Inflammatory macrophage (primary cell): Measurements from ENCODE around the gene EPB41L4B.
"Not testable (repeated sequence)": the region's sequence is repeated elsewhere in the genome, so short reads cannot be mapped to it uniquely, and the experiment has no call there.

Source experiments
- DNase-seq, 2 donors: peaks; one replicate each; pipeline ENCODE4 v3.0.0-alpha.2; 2020 to 2022
- total RNA-seq, 18 experiments: gene quantifications; one replicate each; lab custom pipeline; 2026; ENCODE audit warnings: mixed read lengths in 6 of 18, inconsistent platforms in 2 of 18; lab: John Stamatoyannopoulos, UW

EPB41L4B gene
- 0 to 0.20 (median 0.06) reads per million in 18 experiments for total RNA-seq

DNA sequence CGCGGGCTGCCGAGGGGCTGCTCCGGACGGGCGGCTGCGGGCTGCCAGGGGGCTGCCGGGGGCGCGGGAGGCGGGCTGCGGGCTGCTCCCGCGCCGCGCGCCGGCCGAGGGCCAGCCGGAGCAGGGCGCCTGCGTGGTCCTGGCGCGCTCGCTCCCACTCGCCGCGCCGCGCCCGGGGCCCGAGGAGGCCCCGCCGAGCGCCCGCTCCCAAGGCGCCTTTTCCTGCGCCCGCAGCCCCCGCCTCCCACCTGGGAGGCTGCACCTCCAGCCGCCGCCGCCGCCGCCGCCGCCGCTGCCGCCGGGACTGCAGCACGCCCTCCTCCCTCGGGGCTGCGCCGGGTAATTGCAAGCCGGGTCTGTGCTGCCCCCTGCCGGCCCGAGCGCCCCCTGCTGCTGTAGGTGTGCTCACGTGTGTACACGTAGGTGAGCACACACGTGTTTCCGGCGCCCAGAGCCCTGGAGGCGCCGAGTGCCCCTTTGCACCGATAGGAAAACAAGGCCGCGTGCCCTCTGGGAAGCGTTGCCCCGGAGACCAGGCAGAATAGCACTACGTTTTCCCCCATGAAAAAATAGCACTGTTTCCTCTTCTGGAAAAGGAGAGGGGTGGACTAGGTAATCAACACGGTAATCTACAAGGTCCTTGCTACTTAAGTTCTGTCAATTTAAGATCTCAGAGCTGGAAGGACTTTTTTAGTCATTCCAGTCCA is at the start of gene EPB41L4B:
EPB41L4B (minus strand) TSS at position 318 of the 707 bp plus-strand sequence. CDS start 613 bp downstream, outside the sequence.
- DNase-seq = peak; percentile 55 to 58

DNA sequence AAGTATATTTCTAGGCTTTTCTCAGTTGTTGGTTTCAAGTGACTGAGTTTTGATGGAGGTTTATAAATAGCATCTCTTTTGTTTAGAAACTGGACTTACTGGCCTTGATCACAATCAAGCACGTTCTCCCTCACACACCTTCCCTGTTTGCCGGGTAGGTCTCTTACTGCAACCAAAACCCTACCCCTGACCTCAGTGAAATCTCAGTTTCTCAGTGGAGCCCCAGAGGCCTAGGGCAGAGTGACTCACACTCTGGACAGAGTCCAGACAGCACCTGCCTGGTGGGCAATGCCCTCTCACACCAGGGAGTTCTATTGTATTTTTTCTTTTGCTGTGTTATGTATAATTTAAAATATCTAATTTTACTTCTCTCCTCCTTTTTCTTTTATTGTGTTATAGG is 48.4 kb upstream of the EPB41L4B start:
- no peak for DNase-seq

GRCh38 chr9:109360771-109361170 is 39.9 kb upstream of the EPB41L4B start:
- no peak for DNase-seq

- not testable (repeated sequence) for DNase-seq
Observed at GRCh38 chr9:109358968-109359603, 38.2 kb upstream of the EPB41L4B start.

DNA sequence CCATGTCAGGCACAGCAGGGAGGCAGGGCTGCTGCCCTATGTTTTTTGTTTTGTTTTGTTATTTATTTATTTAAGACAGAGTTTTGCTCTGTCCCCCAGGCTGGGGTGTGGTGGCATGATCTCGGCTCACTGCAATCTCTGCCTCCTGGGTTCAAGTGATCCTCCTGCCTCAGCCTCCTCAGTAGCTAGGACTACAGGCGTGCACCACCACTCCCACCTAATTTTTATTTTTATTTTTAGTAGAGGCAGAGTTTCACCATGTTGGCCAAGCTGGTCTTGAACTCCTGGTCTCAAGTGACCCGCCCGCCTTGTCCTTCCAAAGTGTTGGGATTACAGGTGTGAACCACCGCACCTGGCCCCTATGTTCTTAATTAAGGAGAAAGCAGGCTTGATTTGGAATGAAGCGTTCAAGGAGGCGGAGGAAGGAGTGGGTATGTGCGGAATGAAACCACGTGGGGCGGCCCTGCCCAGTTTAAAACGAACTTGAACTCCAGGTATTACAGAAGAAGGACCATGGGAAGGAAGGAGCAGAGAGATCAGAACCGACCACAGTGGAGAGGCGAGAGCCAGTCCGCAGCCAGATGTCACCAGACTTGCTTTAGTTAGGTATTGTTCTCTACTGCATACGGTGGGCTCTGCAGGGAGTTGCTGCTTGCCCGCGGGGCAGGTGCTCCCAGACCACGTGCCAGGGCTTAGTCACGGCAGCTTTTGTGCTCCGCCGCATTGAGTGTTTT is 34.9 kb upstream of the EPB41L4B start:
- no peak for DNase-seq

- no peak for DNase-seq
Observed at GRCh38 chr9:109354190-109354589, 33.3 kb upstream of the EPB41L4B start.

- no peak for DNase-seq
Observed at GRCh38 chr9:109351032-109351431, 30.2 kb upstream of the EPB41L4B start.

DNA sequence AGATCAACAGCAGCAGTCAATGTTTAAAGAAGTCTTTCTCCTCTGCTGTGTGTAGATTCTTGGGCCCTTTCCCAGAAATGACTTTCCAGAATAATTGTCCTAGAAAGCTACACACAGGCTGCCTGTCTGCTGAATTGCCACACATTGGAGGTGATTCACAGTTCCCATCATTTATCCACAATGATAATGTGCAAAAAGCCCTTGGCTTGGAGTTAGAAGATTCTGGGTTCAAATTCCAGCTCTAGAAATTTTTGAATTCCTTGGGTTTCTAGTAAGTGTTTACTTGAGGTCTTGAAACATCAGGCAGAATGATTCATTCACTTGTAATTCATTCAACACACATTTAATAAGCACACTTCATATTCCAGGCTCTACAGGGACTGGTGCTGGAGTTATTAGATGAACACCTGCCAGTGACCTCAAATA is 28.6 kb upstream of the EPB41L4B start:
- no peak for DNase-seq

- DNase-seq = no peak
Observed at GRCh38 chr9:109346904-109347303, 26.0 kb upstream of the EPB41L4B start.

DNA sequence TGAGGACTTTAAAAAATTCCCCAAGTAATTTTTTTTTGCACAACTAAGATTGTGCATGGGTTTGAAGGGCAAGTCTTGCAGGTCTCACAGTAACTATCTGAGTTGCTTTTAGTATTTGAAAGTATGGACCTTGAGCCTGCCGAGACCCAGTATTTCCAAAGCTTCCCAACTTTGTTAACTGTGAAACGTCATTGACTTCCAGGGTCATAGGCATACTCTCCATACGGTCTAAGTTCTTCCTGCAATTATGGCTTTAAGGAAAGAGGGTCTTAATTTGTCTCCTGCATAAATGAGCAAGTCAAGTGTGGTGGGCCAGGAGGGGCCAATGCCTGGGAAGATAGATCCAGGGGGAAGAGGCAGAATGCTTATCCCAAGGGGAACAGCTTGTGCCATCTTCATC is 24.0 kb upstream of the EPB41L4B start:
- DNase-seq = no peak

DNA sequence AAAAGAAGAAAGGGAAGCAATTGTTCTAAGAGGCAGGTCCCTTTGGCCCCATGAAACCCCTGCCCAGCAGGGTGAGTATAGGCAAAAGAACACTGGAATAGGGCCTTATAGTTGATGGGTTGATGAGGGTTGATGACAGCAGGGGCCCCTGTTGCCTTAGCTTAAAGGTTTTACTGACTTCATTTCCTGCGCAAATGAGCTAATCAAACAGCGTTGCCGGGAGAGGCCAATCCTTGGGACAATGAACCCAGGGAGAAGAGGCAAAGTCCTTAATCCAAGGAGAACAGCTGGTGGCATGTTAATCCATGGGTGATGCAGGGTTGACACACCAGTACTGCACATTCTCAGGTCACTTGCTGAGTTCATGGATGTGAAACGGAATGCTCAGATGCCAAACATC is 22.0 kb upstream of the EPB41L4B start:
- DNase-seq = no peak

DNA sequence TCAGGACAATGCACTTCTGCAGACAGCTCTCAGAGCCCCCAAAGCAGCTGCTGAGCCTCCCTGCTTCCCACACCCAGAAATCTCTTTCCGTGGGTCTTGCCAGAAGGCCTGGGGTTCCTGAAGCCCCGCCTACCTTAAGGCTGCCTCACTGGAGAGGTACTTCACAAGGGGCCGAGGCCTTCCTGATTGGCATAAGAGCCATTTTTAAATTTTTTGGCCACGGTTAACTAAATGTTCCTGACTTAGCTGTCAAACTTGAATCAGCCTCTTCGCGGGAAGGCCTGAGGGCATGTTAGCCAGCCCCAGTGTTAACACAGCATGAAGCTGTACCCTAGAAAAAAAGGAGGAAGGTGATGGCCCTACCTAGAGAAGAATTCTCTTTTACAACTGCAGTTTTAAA is 20.7 kb upstream of the EPB41L4B start:
- DNase-seq = no peak

GRCh38 chr9:109340979-109341378 is 20.1 kb upstream of the EPB41L4B start:
- DNase-seq = not testable (repeated sequence)

- no peak for DNase-seq
Observed at GRCh38 chr9:109336409-109336808, 15.6 kb upstream of the EPB41L4B start.

DNA sequence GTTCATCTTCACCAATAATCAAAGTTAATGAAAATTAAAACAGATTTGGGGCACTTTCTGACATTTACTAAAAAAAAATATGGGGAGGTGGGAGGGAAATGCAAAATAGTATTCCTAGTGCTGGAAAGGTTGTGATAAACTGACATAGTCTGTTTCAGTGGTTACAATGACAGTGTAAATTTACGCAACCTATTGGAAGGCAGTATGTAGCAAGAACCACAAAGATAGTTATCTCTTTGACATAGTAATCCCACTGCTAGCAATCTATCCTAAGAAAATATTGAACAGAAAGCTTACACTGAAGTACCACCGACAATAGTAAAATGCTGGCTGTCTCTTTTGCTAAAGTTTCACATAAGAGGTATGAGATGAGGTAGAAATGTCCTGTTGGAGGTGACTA is 15.1 kb upstream of the EPB41L4B start:
- no peak for DNase-seq

GRCh38 chr9:109335121-109335520 is 14.3 kb upstream of the EPB41L4B start:
- no peak for DNase-seq

GRCh38 chr9:109331353-109331752 is 10.5 kb upstream of the EPB41L4B start:
- no peak for DNase-seq

GRCh38 chr9:109329638-109330258 is 8.9 kb upstream of the EPB41L4B start:
- DNase-seq = no peak

- DNase-seq = no peak
Observed at GRCh38 chr9:109328978-109329637, 8.2 kb upstream of the EPB41L4B start.

DNA sequence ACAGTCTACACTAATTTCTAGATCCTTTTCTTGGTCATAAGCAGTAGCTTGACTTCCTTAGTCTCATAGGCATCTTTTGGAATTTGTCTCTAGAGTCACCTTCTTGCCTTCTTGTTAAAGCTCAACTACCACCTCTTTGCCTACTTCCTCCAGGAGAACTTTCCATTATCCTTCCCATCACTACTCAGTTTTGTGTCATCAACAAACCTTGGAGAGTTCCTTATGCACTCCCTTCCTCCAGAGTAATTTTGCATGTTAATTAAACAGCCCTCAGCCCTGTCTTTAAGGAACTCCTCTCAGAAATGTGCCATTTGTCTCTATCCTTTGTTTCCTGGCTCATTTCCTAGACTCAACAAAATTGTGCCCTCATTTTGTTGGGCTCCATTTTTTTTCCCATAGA is 4.2 kb upstream of the EPB41L4B start:
- no peak for DNase-seq

DNA sequence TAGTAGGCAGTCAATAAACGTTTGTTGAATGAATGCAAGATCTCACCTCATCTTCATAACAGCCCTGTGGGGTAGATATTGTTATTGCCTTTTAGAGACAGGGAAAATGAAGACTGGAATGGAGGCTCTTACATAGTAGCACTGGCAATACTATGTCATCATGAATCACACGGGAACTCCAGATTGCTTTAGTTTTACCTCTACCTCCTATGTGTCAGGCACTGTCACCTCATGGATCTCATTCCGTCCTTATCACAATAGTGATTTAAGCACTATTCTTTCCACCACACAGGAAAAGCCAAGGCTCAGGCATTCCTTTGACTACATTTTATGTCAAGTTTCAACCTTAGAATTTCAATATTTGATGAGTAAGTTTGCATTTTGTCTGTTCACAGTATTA is 2.9 kb upstream of the EPB41L4B start:
- no peak for DNase-seq

GRCh38 chr9:109321727-109322126 is 868 bp upstream of the EPB41L4B start:
- DNase-seq = no peak

DNA sequence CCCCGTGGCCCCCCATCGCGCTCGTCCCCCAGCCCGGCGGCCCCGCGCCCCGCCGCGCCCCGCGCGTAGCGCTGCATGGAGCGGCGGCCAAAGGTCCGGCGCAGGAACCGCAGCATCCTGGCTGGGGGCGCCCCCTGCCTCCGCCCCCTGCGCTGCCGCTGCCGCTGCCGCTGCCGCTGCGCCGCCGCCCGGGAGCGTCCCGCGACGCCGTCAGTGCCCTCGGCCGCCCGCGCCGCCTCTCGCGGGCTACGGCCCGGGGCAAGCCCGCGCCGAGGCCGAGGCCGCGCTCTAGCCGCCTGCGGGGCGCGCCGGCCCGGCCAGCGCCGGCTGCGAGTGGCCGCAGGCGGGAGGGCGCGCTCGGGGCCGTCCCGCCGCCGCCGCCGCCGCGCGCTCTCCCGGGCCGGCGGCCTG is 523 bp downstream of the EPB41L4B start:
- DNase-seq = no peak
